GM19468 (cell line): ENCODE results near the gene CRYGB.
"Not testable (repeated sequence)": the region's sequence is repeated elsewhere in the genome, so short reads cannot be mapped to it uniquely, and the experiment has no call there.

Experiments
- ATAC-seq: cut with Tn5 transposase; IDR thresholded peaks from one replicate; pipeline ENCODE4 v1.9.1; 2021; ENCODE audit warnings: mild to moderate bottlenecking, moderate library complexity, moderate number of reproducible peaks; ENCODE audit not compliant: unreplicated experiment; ENCODE audit errors: extremely low read depth

The CRYGB gene

GRCh38 chr2:208122248-208122647, 23.7 kb downstream of the CRYGB start:
- no peak for ATAC-seq

GRCh38 chr2:208118918-208119317, 27.0 kb downstream of the CRYGB start:
- ATAC-seq = no peak

- not testable (repeated sequence) for ATAC-seq
Measured at GRCh38 chr2:208117390-208117789, 28.6 kb downstream of the CRYGB start.

GRCh38 chr2:208112969-208113368, 33.0 kb downstream of the CRYGB start:
- no peak for ATAC-seq

GRCh38 chr2:208112273-208112745, 33.6 kb downstream of the CRYGB start:
- ATAC-seq = not testable (repeated sequence)

GRCh38 chr2:208103616-208104015, 42.3 kb downstream of the CRYGB start:
- no peak for ATAC-seq

GRCh38 chr2:208101716-208102631, 44.0 kb downstream of the CRYGB start:
- no peak for ATAC-seq

GRCh38 chr2:208099682-208100470, 46.1 kb downstream of the CRYGB start:
- ATAC-seq = no peak

GRCh38 chr2:208098701-208099100, 47.3 kb downstream of the CRYGB start:
- ATAC-seq = not testable (repeated sequence)

GRCh38 chr2:208098267-208098666, 47.7 kb downstream of the CRYGB start:
- ATAC-seq = no peak

- ATAC-seq = no peak
Measured at GRCh38 chr2:208097801-208098200, 48.2 kb downstream of the CRYGB start.

- ATAC-seq = no peak
Measured at GRCh38 chr2:208097313-208097712, 48.6 kb downstream of the CRYGB start.

GRCh38 chr2:208096080-208096479, 49.9 kb downstream of the CRYGB start:
- no peak for ATAC-seq

- no peak for ATAC-seq
Measured at GRCh38 chr2:208093128-208093527, 52.8 kb downstream of the CRYGB start.
